Measurements from ENCODE around the gene NELL2. TPM values are rescaled to one million over a fixed set of nuclear protein-coding genes. Genes with fewer than 3 reads are reported as not detected.
A peak's percentile ranks its signal among the peaks of the same experiment; 100 is the strongest.

Gene NELL2
- polyA plus RNA-seq, 1 of the 3 experiments (the other 2 are of a cell fraction): 0.35 TPM

- Histone ChIP-seq H3K4me2 (no peak overlapping the region), H3K4me1 (ENCODE audit: control insufficient read depth in 1 of 2, insufficient read depth in 2 of 2, low read depth in 1 of 2, low read length in 1 of 2) (peaks cover 4 to 16% of the 10 kb centered on the region in 2 experiments; a peak in 1 of 4 replicates), H3K79me2 (ENCODE audit: insufficient read depth) (no peaks in the 10 kb centered on the region), H3K9me2 (no peaks in the 10 kb centered on the region), H3K27me3 (ENCODE audit: insufficient read depth) (peaks cover 22% of the 10 kb centered on the region; the same call in 1 of the 2 replicates), H4K20me1 (ENCODE audit: insufficient read depth) (no peaks in the 10 kb centered on the region), H3K4me3 (ENCODE audit: low read depth in 2 of 2, low read length in 1 of 2) (no peak overlapping the region; a peak in 1 of 4 replicates), H3K9ac (no peak overlapping the region), H3K9me3 (no peaks in the 10 kb centered on the region), H3K27ac (ENCODE audit: low read depth in 2 of 2, low read length in 1 of 2) (no peak overlapping the region), H2AFZ (ENCODE audit: low read depth) (no peak overlapping the region), H3K36me3 (replicated peaks in 1 of 2; ENCODE audit: control insufficient read depth in 1 of 2, insufficient read depth in 2 of 2, low read length in 1 of 2) (no peaks in the 10 kb centered on the region), H3F3A (replicated peaks; ENCODE audit: insufficient read depth) (no peaks in the 10 kb centered on the region)
- DNase-seq: peak; percentile 20
- 9% methylated on average over 1 of the region's 1 CpG for WGBS (ENCODE audit: low lambda C conversion rate)
- ChIA-PET CTCF (interaction anchor here (0.6 to 5.5 kb wide), 19 partner anchors 11 to 914 kb away, joined by 3 to 53 read pairs (median 3); no protein-coding TSS in a partner anchor), POLR2A (no interaction called here)
- TF ChIP-seq JUND (IDR thresholded peaks at IDR 0.05) (no peak), FOXJ3 (CRISPR knock-in tag; IDR thresholded peaks at IDR 0.05) (no peak), SMC3 (IDR thresholded peaks at IDR 0.05; ENCODE audit: low read depth, low read length) (peak; percentile 38; the same call in 1 of the 2 replicates), RAD21 (IDR thresholded peaks at IDR 0.05; ENCODE audit: low read length) (peak; percentile 74), CTCF (IDR thresholded peaks at IDR 0.05) (peak; percentile 38)
Measured at GRCh38 chr12:44873898-44874297, 2.2 kb downstream of the NELL2 start.

- TF ChIP-seq JUND (IDR thresholded peaks at IDR 0.05): no peak
- no peak for TF ChIP-seq RXRA (IDR thresholded peaks at IDR 0.05; ENCODE audit: borderline replicate concordance, low read depth)
- Histone ChIP-seq H3K27ac (ENCODE audit: low read depth in 2 of 2, low read length in 1 of 2) (no peak overlapping the region), H4K20me1 (ENCODE audit: insufficient read depth) (no peaks in the 10 kb centered on the region), H3K4me1 (ENCODE audit: control insufficient read depth in 1 of 2, insufficient read depth in 2 of 2, low read depth in 1 of 2, low read length in 1 of 2) (no peaks in the 10 kb centered on the region), H3K79me2 (ENCODE audit: insufficient read depth) (no peaks in the 10 kb centered on the region), H3F3A (replicated peaks; ENCODE audit: insufficient read depth) (no peaks in the 10 kb centered on the region), H3K4me2 (no peak overlapping the region), H3K4me3 (ENCODE audit: low read depth in 2 of 2, low read length in 1 of 2) (no peak overlapping the region), H3K9ac (no peak overlapping the region), H3K9me2 (no peaks in the 10 kb centered on the region), H3K9me3 (no peaks in the 10 kb centered on the region), H2AFZ (ENCODE audit: low read depth) (no peak overlapping the region), H3K36me3 (replicated peaks in 1 of 2; ENCODE audit: control insufficient read depth in 1 of 2, insufficient read depth in 2 of 2, low read length in 1 of 2) (no peaks in the 10 kb centered on the region), H3K27me3 (ENCODE audit: insufficient read depth) (peaks cover 6% of the 10 kb centered on the region; the same call in 1 of the 2 replicates)
- ChIA-PET CTCF (no interaction called here), POLR2A (no interaction called here)
- DNase-seq: no peak
Measured at GRCh38 chr12:44869503-44869902, 6.6 kb downstream of the NELL2 start.

- Histone ChIP-seq H3F3A (replicated peaks; ENCODE audit: insufficient read depth) (no peaks in the 10 kb centered on the region), H3K9ac (no peak overlapping the region), H4K20me1 (ENCODE audit: insufficient read depth) (no peaks in the 10 kb centered on the region), H3K9me2 (no peaks in the 10 kb centered on the region), H3K4me3 (ENCODE audit: low read depth in 2 of 2, low read length in 1 of 2) (no peak overlapping the region), H3K27ac (ENCODE audit: low read depth in 2 of 2, low read length in 1 of 2) (no peak overlapping the region), H3K27me3 (ENCODE audit: insufficient read depth) (no peaks in the 10 kb centered on the region), H3K4me2 (no peak overlapping the region), H3K79me2 (ENCODE audit: insufficient read depth) (no peaks in the 10 kb centered on the region), H3K4me1 (ENCODE audit: control insufficient read depth in 1 of 2, insufficient read depth in 2 of 2, low read depth in 1 of 2, low read length in 1 of 2) (no peaks in the 10 kb centered on the region; a peak in 1 of 4 replicates), H3K36me3 (replicated peaks in 1 of 2; ENCODE audit: control insufficient read depth in 1 of 2, insufficient read depth in 2 of 2, low read length in 1 of 2) (no peaks in the 10 kb centered on the region), H2AFZ (ENCODE audit: low read depth) (no peak overlapping the region), H3K9me3 (no peaks in the 10 kb centered on the region)
- WGBS (ENCODE audit: low lambda C conversion rate): 17% methylated on average over 2 of the region's 2 CpGs
- TF ChIP-seq GABPA (IDR thresholded peaks at IDR 0.05; ENCODE audit: low read depth): no peak
- no peak for TF ChIP-seq JUND (IDR thresholded peaks at IDR 0.05)
- TF ChIP-seq FOXM1 (IDR thresholded peaks at IDR 0.05; ENCODE audit: low read depth): no peak
- no peak for TF ChIP-seq RCOR1 (IDR thresholded peaks at IDR 0.05; ENCODE audit: low read length)
- TF ChIP-seq USF2 (IDR thresholded peaks at IDR 0.05; ENCODE audit: borderline replicate concordance, low read depth, low read length): no peak
- no peak for TF ChIP-seq NRF1 (IDR thresholded peaks at IDR 0.05; ENCODE audit: low read depth, low read length)
- POLR2A ChIA-PET: no interaction called here
- CTCF ChIA-PET: interaction anchor here (1.2 to 1.4 kb wide), 2 partner anchors 10 to 12 kb away, joined by 4 read pairs; no protein-coding TSS in a partner anchor
- no peak for DNase-seq
Measured at GRCh38 chr12:44863867-44864266, 12.2 kb downstream of the NELL2 start.

All from SK-N-SH (cell line).